ACHN (cell line): ENCODE results near the gene USB1.

Experiments used
- DNase-seq: peaks from one replicate; pipeline ENCODE4 v3.0.0-alpha.2; 2015
- in situ Hi-C: cut with HindIII; loops from 2 replicates; pipeline ENCODE4 v1.10.0; 2017; ENCODE audit warnings: low sequenced_read_pairs, low pct_ligation_motif_present, low pct_unique_long_range_greater_than_20kb

The USB1 gene

DNA sequence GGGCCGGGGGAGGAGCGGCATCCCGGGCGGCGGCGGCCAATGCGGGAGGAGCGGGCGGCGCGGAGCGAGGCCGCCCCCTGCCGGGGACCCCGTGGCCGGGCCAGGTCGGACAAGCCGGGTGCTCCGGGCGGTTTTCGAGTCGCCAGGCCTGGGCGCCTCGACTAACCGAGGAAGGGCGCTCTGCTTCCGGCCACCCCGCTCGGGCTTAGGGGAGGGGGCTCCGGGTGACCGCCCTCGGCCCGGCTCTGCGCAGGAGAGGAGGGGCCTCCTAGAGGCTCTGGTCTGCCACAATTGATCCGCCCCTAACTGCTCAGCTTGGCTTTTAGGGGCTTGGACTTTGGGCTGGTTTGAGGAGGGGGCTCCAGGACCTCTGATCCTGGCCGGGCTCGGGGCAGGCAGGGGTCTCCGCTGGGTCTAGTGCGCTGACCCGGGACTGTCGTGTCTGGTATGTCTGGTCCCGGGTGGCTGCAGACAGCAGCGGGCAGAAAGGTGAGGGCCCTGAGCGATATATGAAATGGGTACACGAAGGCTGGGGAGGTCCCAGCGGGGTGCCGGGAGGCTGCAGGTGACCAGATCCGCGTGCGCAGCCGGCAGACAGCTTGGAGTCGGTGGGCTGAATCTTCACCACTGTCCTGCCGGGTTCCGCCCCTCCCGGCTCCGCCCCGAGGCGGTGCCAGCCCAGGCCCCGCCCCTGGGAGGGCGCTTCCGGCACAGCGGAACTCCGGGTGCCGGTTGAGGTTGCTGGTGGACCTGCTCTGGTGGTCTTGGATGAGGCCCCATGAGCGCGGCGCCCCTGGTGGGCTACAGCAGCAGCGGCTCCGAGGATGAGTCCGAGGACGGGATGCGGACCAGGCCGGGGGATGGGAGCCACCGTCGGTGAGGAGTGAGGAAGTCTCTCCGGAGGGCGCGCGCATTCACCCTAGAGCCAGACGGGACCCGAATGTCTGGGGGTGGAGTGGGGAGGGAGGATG, at the start of gene USB1:
USB1 (plus strand) TSS at position 702 of the 971 bp plus-strand sequence; CDS start at position 779, 77 bp downstream.
- in situ Hi-C loops = no loop called here
- DNase-seq = peak; percentile 93

DNA sequence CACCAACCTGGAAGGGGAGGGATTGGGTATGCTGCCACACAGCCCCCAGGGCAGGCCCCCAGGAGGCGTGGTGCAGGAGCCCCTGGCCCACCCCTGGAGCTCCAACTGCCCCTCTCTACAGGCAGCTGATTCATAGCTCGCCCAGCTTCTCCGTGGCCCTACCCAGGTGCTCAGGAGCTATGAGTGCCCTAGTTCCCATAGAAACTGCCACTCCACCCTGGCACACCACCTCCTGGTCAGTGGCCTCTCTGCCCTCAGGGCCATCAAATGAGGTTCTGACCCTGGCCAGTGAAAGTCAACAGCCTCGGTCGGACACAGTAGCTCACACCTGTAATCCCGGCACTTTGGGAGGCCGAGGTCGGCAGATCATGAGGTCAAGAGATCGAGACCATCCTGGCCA, 48.3 kb upstream of the USB1 start:
- in situ Hi-C loops = no loop called here
- no peak for DNase-seq

DNA sequence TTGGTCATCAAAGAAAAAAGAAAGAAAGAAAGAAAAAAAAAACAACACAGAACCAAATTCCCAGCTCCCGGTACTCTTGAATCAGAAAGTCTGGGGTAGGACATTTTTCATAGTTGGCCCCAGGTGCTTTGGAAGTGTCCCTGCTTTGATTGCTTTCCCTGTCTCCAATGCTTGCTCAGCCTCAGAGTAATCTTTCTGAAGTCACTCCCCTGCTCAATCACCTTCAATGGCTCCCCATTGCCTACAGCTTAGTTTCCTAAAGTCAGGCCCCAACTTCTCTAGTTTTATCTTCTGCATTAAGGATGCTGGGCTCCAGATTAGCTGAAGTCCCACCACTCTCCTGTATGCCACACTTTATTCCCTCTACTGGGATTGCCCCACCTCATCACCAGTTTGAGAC, 47.4 kb upstream of the USB1 start:
- in situ Hi-C loops = no loop called here
- no peak for DNase-seq

- in situ Hi-C loops = no loop called here
- peak; percentile 16 for DNase-seq
Observed at GRCh38 chr16:57955572-57956188, 45.5 kb upstream of the USB1 start.

- in situ Hi-C loops = no loop called here
- no peak for DNase-seq
Observed at GRCh38 chr16:57956270-57956808, 44.9 kb upstream of the USB1 start.

GRCh38 chr16:57956924-57957672, 44.1 kb upstream of the USB1 start:
- no peak for DNase-seq
- in situ Hi-C loops = no loop called here

GRCh38 chr16:57957673-57958392, 43.4 kb upstream of the USB1 start:
- DNase-seq = no peak
- in situ Hi-C loops = no loop called here

DNA sequence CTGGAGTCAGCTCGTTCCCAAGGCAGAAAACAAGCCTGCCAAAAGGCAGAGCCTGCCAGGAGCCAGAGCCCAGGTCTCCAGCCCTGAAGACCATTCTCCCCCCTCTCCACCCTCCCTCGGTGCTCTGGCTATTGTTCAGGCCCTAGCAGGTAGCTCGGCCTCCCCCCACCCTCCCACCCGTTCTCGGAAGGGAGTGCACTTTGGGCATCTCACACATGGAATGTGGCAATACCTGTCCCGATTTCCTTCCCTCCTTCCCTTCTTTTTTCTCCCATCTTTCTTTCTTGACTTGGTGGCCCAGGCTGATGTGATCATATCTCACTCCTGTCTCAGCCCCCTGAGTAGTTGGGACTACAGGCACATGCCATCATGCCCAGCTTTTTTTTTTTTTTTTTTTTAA, 42.7 kb upstream of the USB1 start:
- in situ Hi-C loops = no loop called here
- DNase-seq = no peak

DNA sequence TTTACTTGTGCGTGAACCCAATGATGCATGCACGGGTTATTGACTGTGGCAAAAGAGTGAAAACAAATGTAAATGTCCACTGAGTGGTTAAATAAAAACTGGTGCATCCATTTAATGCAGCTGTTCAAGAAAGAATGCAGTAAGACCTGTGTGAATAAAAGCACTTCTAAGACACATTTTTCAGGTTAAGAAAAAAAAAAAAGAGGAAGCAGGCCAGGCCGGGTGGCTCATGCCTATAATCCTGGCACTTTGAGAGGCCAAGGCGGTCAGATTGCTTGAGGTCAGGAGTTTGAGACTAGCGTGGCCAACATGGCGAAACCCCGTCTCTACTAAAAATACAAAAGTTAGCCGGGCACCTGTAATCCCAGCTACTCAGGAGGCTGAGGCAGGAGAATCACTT, 42.1 kb upstream of the USB1 start:
- in situ Hi-C loops = no loop called here
- no peak for DNase-seq

- in situ Hi-C loops = no loop called here
- no peak for DNase-seq
Observed at GRCh38 chr16:57959804-57960203, 41.4 kb upstream of the USB1 start.

GRCh38 chr16:57960310-57960709, 40.9 kb upstream of the USB1 start:
- no peak for DNase-seq
- in situ Hi-C loops = no loop called here

- no peak for DNase-seq
- in situ Hi-C loops = no loop called here
Observed at GRCh38 chr16:57960826-57961472, 40.3 kb upstream of the USB1 start.

- in situ Hi-C loops = no loop called here
- DNase-seq = no peak
Observed at GRCh38 chr16:57961538-57961937, 39.7 kb upstream of the USB1 start.

GRCh38 chr16:57962046-57962445, 39.2 kb upstream of the USB1 start:
- DNase-seq = no peak
- in situ Hi-C loops = no loop called here

GRCh38 chr16:57962756-57963155, 38.5 kb upstream of the USB1 start:
- no peak for DNase-seq
- in situ Hi-C loops = no loop called here

- in situ Hi-C loops = no loop called here
- DNase-seq = no peak
Observed at GRCh38 chr16:57964157-57964700, 37.0 kb upstream of the USB1 start.

DNA sequence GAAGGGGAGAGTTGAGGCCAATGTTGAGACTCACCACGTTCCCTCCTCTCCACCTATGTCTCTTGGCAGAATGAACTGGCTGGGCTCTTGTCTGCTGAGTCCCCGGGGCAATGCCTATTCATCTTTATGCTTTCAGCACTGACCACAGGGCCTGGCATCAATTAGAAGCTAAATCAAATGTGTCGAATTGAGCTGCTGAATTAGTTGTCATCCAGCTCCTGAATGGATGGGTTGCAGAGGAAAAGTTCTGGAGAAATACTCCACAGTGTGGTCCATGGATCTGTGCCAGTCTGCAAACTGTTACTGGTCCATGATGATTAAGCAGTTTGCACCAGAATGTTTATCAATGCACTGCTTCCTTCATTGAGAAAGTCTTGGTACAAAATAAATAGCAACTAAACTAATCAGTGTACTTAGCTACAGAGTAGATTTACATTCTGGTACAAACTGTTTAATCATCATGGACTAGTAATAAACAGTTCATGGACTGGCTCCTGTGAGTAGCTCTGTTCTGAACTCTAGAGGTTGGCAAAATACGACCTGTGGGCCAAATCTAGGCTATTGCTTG, 34.9 kb upstream of the USB1 start:
- in situ Hi-C loops = no loop called here
- no peak for DNase-seq
